HepG2 (cell line): Measurements from ENCODE around the gene ZNF860. TPM values are rescaled to one million over a fixed set of nuclear protein-coding genes. Genes with fewer than 3 reads are reported as not detected.

Experiments used
- BRF2 ChIP-seq: sonication (generic); formaldehyde crosslinking; IDR thresholded peaks from 2 replicates; pipeline ENCODE4 v1.8.1; 2022; ENCODE audit warnings: mild to moderate bottlenecking, missing genetic modification reagents
- FOXO4 ChIP-seq: sonication (generic); formaldehyde crosslinking; conservative IDR thresholded peaks from 2 replicates; pipeline ENCODE4 v1.8.1; 2023; ENCODE audit warnings: missing genetic modification reagents
- RXRA ChIP-seq: sonication (generic); formaldehyde crosslinking; IDR thresholded peaks from 2 replicates; pipeline ENCODE4 v1.5.1; 2020; ENCODE audit warnings: missing genetic modification reagents
- SP1 ChIP-seq, 2 experiments: fragments of 450-650 bp in 1 of 2; sonication (generic) in 1 of 2; formaldehyde crosslinking in 1 of 2; IDR thresholded peaks; 2 replicates each; pipeline versions ENCODE4 v1.4.0 to v1.6.1; 2016 to 2020; ENCODE audit warnings: missing genetic modification reagents in 1 of 2
- ZNF101 ChIP-seq: sonication (generic); formaldehyde crosslinking; IDR thresholded peaks from 2 replicates; pipeline ENCODE4 v1.4.0; 2020; ENCODE audit warnings: mild to moderate bottlenecking, low read depth, missing genetic modification reagents, borderline replicate concordance
- ZNF318 ChIP-seq: sonication (generic); formaldehyde crosslinking; IDR thresholded peaks from 2 replicates; pipeline ENCODE4 v1.4.0; 2020; ENCODE audit warnings: mild to moderate bottlenecking, missing genetic modification reagents
- ZNF563 ChIP-seq: sonication (generic); formaldehyde crosslinking; IDR thresholded peaks from 2 replicates; pipeline ENCODE4 v1.8.0; 2022; ENCODE audit warnings: mild to moderate bottlenecking, moderate library complexity, missing genetic modification reagents
- ZNF883 ChIP-seq: sonication (generic); formaldehyde crosslinking; IDR thresholded peaks from 2 replicates; pipeline ENCODE4 v1.5.1; 2020; ENCODE audit warnings: mild to moderate bottlenecking, missing genetic modification reagents; ENCODE audit errors: not compliant biosample characterization
- ZSCAN25 ChIP-seq: sonication (generic); formaldehyde crosslinking; IDR thresholded peaks from 2 replicates; pipeline ENCODE4 v1.8.0; 2022; ENCODE audit warnings: mild to moderate bottlenecking, missing genetic modification reagents
- polyA plus RNA-seq, 8 experiments: library from polyadenylated mRNA; depleted of rRNA in 3 of 8; stranded (reverse) in 7 of 8; unstranded in 1 of 8; fragments of >200 nt; fragmentation: Illumina TruSeq in 4 of 8; extraction: Trizol in 4 of 8; gene quantifications; 2 replicates each; pipeline versions ENCODE4 v1.2.1 to v1.2.3, GENCODE V29; 2011 to 2016; ENCODE audit warnings: low read depth in 4 of 8, missing spikeins in 1 of 8, mixed read lengths in 1 of 8; ENCODE audit not compliant: insufficient read depth in 1 of 8
- total RNA-seq, 5 experiments: library from RNA; depleted of rRNA; stranded (reverse); fragments of >200 nt; fragmentation: Illumina TruSeq; extraction: Trizol; gene quantifications; 2 replicates each; pipeline ENCODE4 v1.2.3, GENCODE V29; 2016; ENCODE audit warnings: low read depth in 1 of 5

ZNF860 gene
- total and polyA plus RNA-seq, 2 of the 13 experiments (the other 11 are each of a cell fraction or from before 2014, with no cell fraction given): 0.55 to 0.73 TPM

- no peak for TF ChIP-seq ZNF318 (CRISPR knock-in tag)
- no peak for TF ChIP-seq BRF2 (CRISPR knock-in tag)
- no peak for TF ChIP-seq RXRA (CRISPR knock-in tag)
- no peak for TF ChIP-seq ZNF883 (CRISPR knock-in tag)
- TF ChIP-seq ZNF101 (CRISPR knock-in tag): no peak
- peak; percentile 60; the same call in 1 of the 2 replicates for TF ChIP-seq ZNF563 (CRISPR knock-in tag)
- no peak for TF ChIP-seq ZSCAN25
- TF ChIP-seq FOXO4 (CRISPR knock-in tag): no peak
- no peak for TF ChIP-seq SP1 (IDR thresholded peaks at IDR 0.05)
- no peak; the same call in 1 of the 2 replicates for TF ChIP-seq SP1 (CRISPR knock-in tag; IDR thresholded peaks at IDR 0.05)
Observed at GRCh38 chr3:31981206-31982181, at the start of gene ZNF860, which contains the start of gene OSBPL10 (continued).
